A549 (cell line): Measurements from ENCODE around the gene SGCE. TPM values are rescaled to one million over a fixed set of nuclear protein-coding genes. Genes with fewer than 3 reads are reported as not detected.

ENCODE experiments used
- ATAC-seq, 2 experiments: fragments of 200-7000 bp in 1 of 2; fragments of >200 bp in 1 of 2; cut with Nextera tagmentation in 1 of 2; cut with Tn5 transposase in 1 of 2; 3 replicates each; pipeline versions ENCODE4 v1.8.0 to v1.9.1; 2018 to 2020; ENCODE audit warnings: mild to moderate bottlenecking in 1 of 2, moderate library complexity in 1 of 2
- CTCF ChIA-PET: fragments of 300-600 bp; sonication (Branson Sonifier 250); formaldehyde crosslinking; extraction: SDS; loops from one replicate; lab custom pipeline; 2021; ENCODE audit warnings: antibody characterized with exemption, inconsistent platforms; lab: Yijun Ruan, JAX
- POLR2A ChIA-PET: fragments of 350-600 bp; formaldehyde crosslinking; extraction: SDS; loops from one replicate; lab custom pipeline; 2021; ENCODE audit warnings: antibody characterized with exemption, inconsistent platforms; lab: Yijun Ruan, JAX
- DNase-seq, 2 experiments: peaks; one replicate each; pipeline versions ENCODE4 v3.0.0 to v3.0.0-alpha.2; 2011 to 2016; ENCODE audit warnings: low read depth in 1 of 2, low spot score in 1 of 2
- FAIRE-seq: peaks from 2 replicates; lab custom pipeline; 2011; peaks lifted over from hg19 to GRCh38; lab: Jason Lieb, UNC
- H3K27ac ChIP-seq, 2 experiments: fragments of >200 bp; sonication (Bioruptor Twin); formaldehyde crosslinking; 3 replicates each; pipeline ENCODE4 v1.5.1; 2016 to 2017
- H3K4me1 ChIP-seq: fragments of >200 bp; sonication (Bioruptor Twin); formaldehyde crosslinking; 3 replicates; pipeline ENCODE4 v1.6.1; 2016
- H3K4me2 ChIP-seq: fragments of >200 bp; sonication (Bioruptor Twin); formaldehyde crosslinking; 3 replicates; pipeline ENCODE4 v1.6.1; 2016
- H3K4me3 ChIP-seq: fragments of >200 bp; sonication (Bioruptor Twin); formaldehyde crosslinking; 3 replicates; pipeline ENCODE4 v1.5.1; 2016
- H3K9me3 ChIP-seq: fragments of >200 bp; sonication (Bioruptor Twin); formaldehyde crosslinking; 3 replicates; pipeline ENCODE4 v1.6.1; 2016
- CBX8 ChIP-seq: fragments of 200-600 bp; sonication (generic); IDR thresholded peaks from 2 replicates; pipeline ENCODE4 v1.6.1; 2016
- CEBPB ChIP-seq, 2 experiments: fragments of >200 bp in 1 of 2; sonication (Bioruptor Twin) in 1 of 2; formaldehyde crosslinking in 1 of 2; IDR thresholded peaks; 2 replicates each; pipeline ENCODE4 v1.6.1; 2012 to 2016
- CHD2 ChIP-seq: fragments of 150-350 bp; IDR thresholded peaks from 2 replicates; pipeline ENCODE4 v1.6.1; 2014; ENCODE audit warnings: low read length; ENCODE audit not compliant: partially characterized antibody
- CHD4 ChIP-seq: fragments of 200-600 bp; sonication (generic); IDR thresholded peaks from 2 replicates; pipeline ENCODE4 v1.6.1; 2016; ENCODE audit warnings: antibody characterized with exemption, mild to moderate bottlenecking, borderline replicate concordance
- EP300 ChIP-seq, 2 experiments: fragments of >200 bp; sonication (Bioruptor Twin); formaldehyde crosslinking; IDR thresholded peaks; 2 replicates in 1 of 2; 3 replicates in 1 of 2; pipeline ENCODE4 v1.6.1; 2016 to 2017
- FOSB ChIP-seq: fragments of 250-450 bp; sonication (Bioruptor Pico); IDR thresholded peaks from 2 replicates; pipeline ENCODE4 v1.5.0; 2020; ENCODE audit warnings: mild to moderate bottlenecking, moderate library complexity
- FOSL2 ChIP-seq, 2 experiments: fragments of 450-650 bp in 1 of 2; fragments of >200 bp in 1 of 2; sonication (Bioruptor Twin) in 1 of 2; formaldehyde crosslinking; IDR thresholded peaks; 2 replicates each; pipeline versions ENCODE4 v1.5.0 to v1.6.1; 2016 to 2020; ENCODE audit warnings: mild to moderate bottlenecking in 1 of 2, moderate library complexity in 1 of 2
- GATA3 ChIP-seq: IDR thresholded peaks from 2 replicates; pipeline ENCODE4 v1.6.1; 2012; ENCODE audit warnings: borderline replicate concordance
- HES2 ChIP-seq: fragments of >200 bp; sonication (Bioruptor Twin); formaldehyde crosslinking; IDR thresholded peaks from 2 replicates; pipeline ENCODE4 v1.6.1; 2016
- HEYL ChIP-seq: fragments of 250-450 bp; sonication (Bioruptor Pico); IDR thresholded peaks from 2 replicates; pipeline ENCODE4 v1.8.0; 2021; ENCODE audit warnings: mild to moderate bottlenecking, moderate library complexity
- HOXA7 ChIP-seq: fragments of 250-450 bp; sonication (Bioruptor Pico); IDR thresholded peaks from 2 replicates; pipeline ENCODE4 v1.5.0; 2020; ENCODE audit warnings: mild to moderate bottlenecking, moderate library complexity
- JUNB ChIP-seq: fragments of >200 bp; sonication (Bioruptor Twin); formaldehyde crosslinking; IDR thresholded peaks from 2 replicates; pipeline ENCODE4 v1.6.1; 2016
- KDM5A ChIP-seq: fragments of 200-600 bp; sonication (generic); IDR thresholded peaks from 2 replicates; pipeline ENCODE4 v1.6.1; 2016; ENCODE audit warnings: antibody characterized with exemption, mild to moderate bottlenecking
- MAX ChIP-seq: IDR thresholded peaks from 2 replicates; pipeline ENCODE4 v1.6.1; 2012
- NPAS2 ChIP-seq: fragments of 250-450 bp; sonication (Bioruptor Pico); IDR thresholded peaks from 2 replicates; pipeline ENCODE4 v1.8.0; 2022; ENCODE audit warnings: mild to moderate bottlenecking, moderate library complexity, borderline replicate concordance
- NR3C1 ChIP-seq: fragments of >200 bp; sonication (Bioruptor Twin); formaldehyde crosslinking; IDR thresholded peaks from 3 replicates; pipeline ENCODE4 v1.6.1; 2017
- PBX3 ChIP-seq: IDR thresholded peaks from 2 replicates; pipeline ENCODE4 v1.6.1; 2012
- POLR2A ChIP-seq: IDR thresholded peaks from 2 replicates; pipeline ENCODE4 v1.6.1; 2012; ENCODE audit warnings: mild to moderate bottlenecking, low read length
- RAD21 ChIP-seq, 2 experiments: fragments of >200 bp in 1 of 2; sonication (Bioruptor Twin) in 1 of 2; formaldehyde crosslinking in 1 of 2; IDR thresholded peaks in 1 of 2; conservative IDR thresholded peaks in 1 of 2; 2 replicates in 1 of 2; 3 replicates in 1 of 2; pipeline ENCODE4 v1.6.1; 2012 to 2018; ENCODE audit warnings: inconsistent platforms in 1 of 2
- RFX5 ChIP-seq: fragments of 450-650 bp; IDR thresholded peaks from 2 replicates; pipeline ENCODE4 v1.7.1; 2014; ENCODE audit warnings: antibody characterized with exemption, mild to moderate bottlenecking, moderate library complexity
- USF2 ChIP-seq: fragments of 450-650 bp; IDR thresholded peaks from 2 replicates; pipeline ENCODE4 v1.6.1; 2014; ENCODE audit warnings: antibody characterized with exemption
- ZFP36 ChIP-seq: fragments of 450-650 bp; IDR thresholded peaks from 2 replicates; pipeline ENCODE4 v1.6.1; 2014; ENCODE audit warnings: borderline replicate concordance; ENCODE audit not compliant: partially characterized antibody
- ZSCAN20 ChIP-seq: fragments of 250-450 bp; sonication (Bioruptor Pico); IDR thresholded peaks from 2 replicates; pipeline ENCODE4 v1.8.0; 2022; ENCODE audit warnings: mild to moderate bottlenecking, moderate library complexity
- WGBS: methylation state at CpG from one replicate; pipeline ENCODE4 v1.1.6; 2017; ENCODE audit errors: missing lambda C conversion rate; 5-methylcytosine and 5-hydroxymethylcytosine counted together
- polyA plus RNA-seq, 4 experiments: library from polyadenylated mRNA; depleted of rRNA in 3 of 4; stranded (reverse); fragments of >200 nt; fragmentation: RNase III in 1 of 4; extraction: RNeasy Plus Mini Kit Qiagen cat#74134 plus additional on column Dnase treatment in 1 of 4; gene quantifications; 2 replicates in 3 of 4; 3 replicates in 1 of 4; pipeline ENCODE4 v1.2.3, GENCODE V29; 2011 to 2017

SGCE gene
- polyA plus RNA-seq, 2 of the 4 experiments (the other 2 are of a cell fraction), result 60.1 to 97.2 TPM

GRCh38 chr7:94701555-94701973 lies 45.6 kb upstream of the SGCE start:
- Histone ChIP-seq H3K4me3 (no peak overlapping the region), H3K4me2 (peak overlapping the region; percentile 16; the same call in 1 of the 3 replicates), H3K4me1 (peaks cover 36% of the 10 kb centered on the region), H3K9me3 (no peaks in the 10 kb centered on the region), H3K27ac (peak overlapping the region; percentile 11 to 29; a peak in 2 of 6 replicates)
- POLR2A ChIA-PET, result no interaction called here
- CTCF ChIA-PET, result no interaction called here
- WGBS, result 73% methylated on average over 1 of the region's 1 CpG
- FAIRE-seq, result no peak
- no peak for TF ChIP-seq USF2
- TF ChIP-seq ZSCAN20 (CRISPR knock-in tag), result no peak
- peak; percentile 7 to 58 for DNase-seq
- ATAC-seq, result peak in 1 of 2 experiments; percentile 80; a peak in 3 of 6 replicates

GRCh38 chr7:94700926-94701554 lies 45.1 kb upstream of the SGCE start:
- no peaks in the 10 kb centered on the region for H3K9me3 ChIP-seq
- peak overlapping the region; percentile 16; the same call in 1 of the 3 replicates for H3K4me2 ChIP-seq
- ChIA-PET CTCF (no interaction called here), POLR2A (no interaction called here)
- H3K27ac ChIP-seq, result peak overlapping the region; percentile 11 to 29; a peak in 2 of 6 replicates
- no peak for DNase-seq
- FAIRE-seq, result no peak
- peaks cover 36% of the 10 kb centered on the region for H3K4me1 ChIP-seq
- no peak overlapping the region for H3K4me3 ChIP-seq
- no peak for ATAC-seq
- TF ChIP-seq RFX5 (no peak), CBX8 (no peak), CEBPB (IDR thresholded peaks at IDR 0.05) (no peak), CHD2 (no peak), PBX3 (no peak), MAX (no peak), KDM5A (no peak), CHD4 (no peak), NR3C1 (no peak), HOXA7 (no peak), ZFP36 (no peak), NPAS2 (CRISPR knock-in tag) (no peak), HEYL (CRISPR knock-in tag) (no peak), GATA3 (no peak)

- Histone ChIP-seq H3K4me2 (peak overlapping the region; percentile 84), H3K9me3 (no peaks in the 10 kb centered on the region), H3K4me1 (peaks cover 36% of the 10 kb centered on the region), H3K27ac (peak overlapping the region; percentile 54), H3K4me3 (no peak overlapping the region)
- ChIA-PET CTCF (no interaction called here), POLR2A (no interaction called here)
- TF ChIP-seq HES2, result no peak
- 0 out of 5 replicates have a peak, but pooled peaks of 1 of the 2 experiments have one; percentile 18 for TF ChIP-seq RAD21 (conservative IDR thresholded peaks at IDR 0.05 in 1 of 2, IDR thresholded peaks at IDR 0.05 in 1 of 2)
- peak; percentile 58; the same call in 1 of the 2 replicates for TF ChIP-seq JUNB
- TF ChIP-seq EP300 (IDR thresholded peaks at IDR 0.05), result no peak
- no peak for TF ChIP-seq POLR2A
- TF ChIP-seq CEBPB (IDR thresholded peaks at IDR 0.05), result 0 out of 4 replicates have a peak, but pooled peaks of 1 of the 2 experiments have one; percentile 29
- TF ChIP-seq FOSB, result no peak
- peak; percentile 50; the same call in 1 of the 2 replicates for TF ChIP-seq FOSL2 (IDR thresholded peaks at IDR 0.05)
- TF ChIP-seq FOSL2 (CRISPR knock-in tag; IDR thresholded peaks at IDR 0.05), result peak; percentile 80
- no peak for TF ChIP-seq MAX
- ATAC-seq (peak in 1 of 2 experiments; percentile 51; a peak in 3 of 6 replicates), FAIRE-seq (peak; percentile 56), DNase-seq (peak; percentile 7 to 43)
- 12% methylated on average over 2 of the region's 2 CpGs for WGBS
Measured at GRCh38 chr7:94698275-94698674, 42.3 kb upstream of the SGCE start.
